Urinary bladder (tissue), 4 donors: ENCODE data around the gene LRPAP1. TPM values are rescaled to one million over a fixed set of nuclear protein-coding genes. Genes with fewer than 3 reads are reported as not detected.

Experiments
- DNase-seq: peaks from one replicate; pipeline ENCODE4 v3.0.0-alpha.2; 2015; ENCODE audit errors: extremely low spot score
- H3K27ac ChIP-seq: one replicate; pipeline ENCODE4 v1.5.1; 2013; ENCODE audit warnings: low read depth, mild to moderate bottlenecking, moderate library complexity
- H3K36me3 ChIP-seq: one replicate; pipeline ENCODE4 v1.6.1; 2013; ENCODE audit warnings: mild to moderate bottlenecking, moderate library complexity; ENCODE audit not compliant: insufficient read depth
- H3K4me1 ChIP-seq: one replicate; pipeline ENCODE4 v1.6.1; 2013; ENCODE audit warnings: mild to moderate bottlenecking, moderate library complexity; ENCODE audit not compliant: insufficient read depth
- H3K4me3 ChIP-seq: one replicate; pipeline ENCODE4 v1.5.1; 2013; ENCODE audit warnings: low read depth, low read length
- WGBS: extraction: QIAGEN DNeasy Blood & Tissue Kit; methylation state at CpG from one replicate; pipeline ENCODE4 v1.1.7; 2013; 5-methylcytosine and 5-hydroxymethylcytosine counted together
- polyA plus RNA-seq: library from polyadenylated mRNA; stranded (reverse); fragments of 200-250 nt; gene quantifications from one replicate; pipeline ENCODE4 v1.2.3, GENCODE V29; 2013
- total RNA-seq: library from RNA; depleted of rRNA; stranded (reverse); fragments of >200 nt; gene quantifications from one replicate; pipeline ENCODE4 v1.2.3, GENCODE V29; 2014
- donor health status: healthy with polysubstance abuse.
- donor health status: healthy.

Gene LRPAP1
- total and polyA plus RNA-seq, 2 donors, result 79.6 to 231 TPM

- Histone ChIP-seq H3K4me1 (no peaks in the 10 kb centered on the region), H3K27ac (no peak overlapping the region), H3K4me3 (no peak overlapping the region), H3K36me3 (no peaks in the 10 kb centered on the region)
- no peak for DNase-seq
- 88% methylated on average over 24 of the region's 24 CpGs for WGBS
These were observed 30.9 kb downstream of the LRPAP1 start for GRCh38 chr4:3501126-3501824.

GRCh38 chr4:3500634-3501101 lies 31.6 kb downstream of the LRPAP1 start:
- no peak for DNase-seq
- no peaks in the 10 kb centered on the region for H3K36me3 ChIP-seq
- H3K27ac ChIP-seq, result no peak overlapping the region
- no peak overlapping the region for H3K4me3 ChIP-seq
- 88% methylated on average over 29 of the region's 29 CpGs for WGBS
- H3K4me1 ChIP-seq, result no peaks in the 10 kb centered on the region

- no peaks in the 10 kb centered on the region for H3K36me3 ChIP-seq
These were observed 32.1 kb downstream of the LRPAP1 start for GRCh38 chr4:3500111-3500510.

GRCh38 chr4:3499710-3500109 lies 32.5 kb downstream of the LRPAP1 start:
- no peak overlapping the region for H3K4me3 ChIP-seq
- H3K27ac ChIP-seq, result no peak overlapping the region
- DNase-seq, result no peak
- no peaks in the 10 kb centered on the region for H3K36me3 ChIP-seq
- H3K4me1 ChIP-seq, result no peaks in the 10 kb centered on the region
- WGBS, result 93% methylated on average over 12 of the region's 12 CpGs

More at GRCh38 chr4:3500111-3500510, 32.1 kb downstream of the LRPAP1 start:
- WGBS, result 96% methylated on average over 17 of the region's 17 CpGs
- Histone ChIP-seq H3K27ac (no peak overlapping the region), H3K4me3 (no peak overlapping the region), H3K4me1 (no peaks in the 10 kb centered on the region)
- no peak for DNase-seq

- Histone ChIP-seq H3K27ac (no peak overlapping the region), H3K4me1 (no peaks in the 10 kb centered on the region), H3K36me3 (no peaks in the 10 kb centered on the region), H3K4me3 (no peak overlapping the region)
- WGBS, result 89% methylated on average over 20 of the region's 20 CpGs
- no peak for DNase-seq
These were observed 33.2 kb downstream of the LRPAP1 start for GRCh38 chr4:3498901-3499510.

- Histone ChIP-seq H3K36me3 (no peaks in the 10 kb centered on the region), H3K27ac (no peak overlapping the region), H3K4me3 (no peak overlapping the region), H3K4me1 (no peaks in the 10 kb centered on the region)
- WGBS, result 86% methylated on average over 11 of the region's 11 CpGs
- DNase-seq, result no peak
These were observed 33.8 kb downstream of the LRPAP1 start for GRCh38 chr4:3498407-3498806.

- no peak for DNase-seq
- 78% methylated on average over 24 of the region's 24 CpGs for WGBS
These were observed 34.5 kb downstream of the LRPAP1 start for GRCh38 chr4:3497523-3498389.

GRCh38 chr4:3497095-3497494 lies 35.1 kb downstream of the LRPAP1 start:
- no peak overlapping the region for H3K4me3 ChIP-seq
- whole genome bisulfite sequencing, result 91% methylated on average over 6 of the region's 6 CpGs
- H3K36me3 ChIP-seq, result no peaks in the 10 kb centered on the region
- no peak overlapping the region for H3K27ac ChIP-seq
- no peaks in the 10 kb centered on the region for H3K4me1 ChIP-seq
- DNase-seq, result no peak

More at GRCh38 chr4:3497523-3498389, 34.5 kb downstream of the LRPAP1 start:
- H3K4me3 ChIP-seq, result no peak overlapping the region
- no peak overlapping the region for H3K27ac ChIP-seq
- H3K4me1 ChIP-seq, result no peaks in the 10 kb centered on the region
- H3K36me3 ChIP-seq, result no peaks in the 10 kb centered on the region

- Histone ChIP-seq H3K27ac (no peak overlapping the region), H3K36me3 (no peaks in the 10 kb centered on the region), H3K4me3 (no peak overlapping the region), H3K4me1 (no peaks in the 10 kb centered on the region)
- DNase-seq, result no peak
- WGBS, result 64% methylated on average over 14 of the region's 14 CpGs
These were observed 36.2 kb downstream of the LRPAP1 start for GRCh38 chr4:3496021-3496420.

- no peaks in the 10 kb centered on the region for H3K4me1 ChIP-seq
- H3K4me3 ChIP-seq, result no peak overlapping the region
- no peaks in the 10 kb centered on the region for H3K36me3 ChIP-seq
- no peak overlapping the region for H3K27ac ChIP-seq
- DNase-seq, result no peak
- 80% methylated on average over 28 of the region's 28 CpGs for WGBS
These were observed 36.8 kb downstream of the LRPAP1 start for GRCh38 chr4:3495204-3495975.

- H3K36me3 ChIP-seq, result no peaks in the 10 kb centered on the region
- WGBS, result 28% methylated on average over 15 of the region's 15 CpGs
- DNase-seq, result no peak
- H3K27ac ChIP-seq, result no peak overlapping the region
- no peaks in the 10 kb centered on the region for H3K4me1 ChIP-seq
- H3K4me3 ChIP-seq, result no peak overlapping the region
These were observed 37.8 kb downstream of the LRPAP1 start for GRCh38 chr4:3494462-3494871.

- DNase-seq, result no peak
- Histone ChIP-seq H3K27ac (no peak overlapping the region), H3K4me3 (no peak overlapping the region), H3K4me1 (no peaks in the 10 kb centered on the region), H3K36me3 (no peaks in the 10 kb centered on the region)
- 63% methylated on average over 20 of the region's 20 CpGs for WGBS
These were observed 38.3 kb downstream of the LRPAP1 start for GRCh38 chr4:3493720-3494461.
